ENCODE results near the gene C10orf71.

- TF ChIP-seq CTCF (IDR thresholded peaks at IDR 0.05; ENCODE audit: poor library complexity) (no peak), EZH2 (IDR thresholded peaks at IDR 0.05; ENCODE audit: borderline replicate concordance) (no peak)
These were observed 24.4 kb downstream of the C10orf71 start for GRCh38 chr10:49323171-49323895.
